Endothelial cell of umbilical vein (primary cell): ENCODE data around the gene TTF1. TPM values are rescaled to one million over a fixed set of nuclear protein-coding genes. Genes with fewer than 3 reads are reported as not detected.
A peak's percentile ranks its signal among the peaks of the same experiment; 100 is the strongest.

Experiments used
- BruUV-seq: library from RNA; stranded (reverse); fragments of 400-500 nt; replicated peaks from 2 replicates; lab custom pipeline; 2021; lab: Mats Ljungman, UMichigan
- CTCF ChIA-PET: fragments of 300-600, 350-600 bp; sonication (Branson Sonifier 250); formaldehyde crosslinking; loops from one replicate; lab custom pipeline; 2021; ENCODE audit warnings: antibody characterized with exemption, inconsistent platforms; lab: Charles Lee
- POLR2A ChIA-PET: fragments of 300-600, 350-600 bp; sonication (Branson Sonifier 250); formaldehyde crosslinking; loops from one replicate; lab custom pipeline; 2021; ENCODE audit warnings: antibody characterized with exemption, inconsistent platforms; lab: Charles Lee
- DNase-seq: peaks from one replicate; pipeline ENCODE4 v3.0.0-alpha.2; 2011; ENCODE audit warnings: low read depth, low spot score
- FAIRE-seq: peaks from 2 replicates; lab custom pipeline; 2011; peaks lifted over from hg19 to GRCh38; lab: Jason Lieb, UNC
- H2AFZ ChIP-seq: 2 replicates; pipeline ENCODE4 v1.6.0; 2012; ENCODE audit warnings: low read depth, low read length, control low read depth, inconsistent platforms
- H3K27ac ChIP-seq: 2 replicates; pipeline ENCODE4 v1.5.1; 2011; ENCODE audit warnings: low read depth, mild to moderate bottlenecking, control low read depth, low read length, moderate library complexity; ENCODE audit not compliant: insufficient read depth
- H3K27me3 ChIP-seq, 2 experiments: 2 replicates each; pipeline versions ENCODE4 v1.6.0 to v1.6.1; 2011; ENCODE audit warnings: low read length in 2 of 2, mixed read lengths in 1 of 2; ENCODE audit not compliant: control insufficient read depth in 2 of 2, insufficient read depth in 2 of 2
- H3K36me3 ChIP-seq, 2 experiments: 2 replicates in 1 of 2; 3 replicates in 1 of 2; pipeline ENCODE4 v1.5.1; 2011; ENCODE audit warnings: low read length in 2 of 2, mild to moderate bottlenecking in 1 of 2, moderate library complexity in 1 of 2; ENCODE audit not compliant: control insufficient read depth in 2 of 2, insufficient read depth in 2 of 2; ENCODE audit errors: extremely low read depth in 1 of 2
- H3K4me1 ChIP-seq: 3 replicates; pipeline ENCODE4 v1.5.1; 2011; ENCODE audit warnings: mild to moderate bottlenecking, low read length; ENCODE audit not compliant: control insufficient read depth, insufficient read depth; ENCODE audit errors: extremely low read depth
- H3K4me2 ChIP-seq: 2 replicates; pipeline ENCODE4 v1.6.1; 2011; ENCODE audit warnings: low read length, control low read depth, mixed read lengths; ENCODE audit not compliant: insufficient read depth
- H3K4me3 ChIP-seq, 3 experiments: fragments of 200-600 bp in 1 of 3; sonication (generic), shearing (Covaris generic) in 1 of 3; replicated peaks in 1 of 3; 2 replicates each; pipeline ENCODE4 v1.5.1; 2011 to 2016; ENCODE audit warnings: control low read depth in 3 of 3, low read length in 3 of 3, mild to moderate bottlenecking in 2 of 3, inconsistent platforms in 1 of 3, low read depth in 1 of 3, moderate library complexity in 1 of 3; ENCODE audit not compliant: insufficient read depth in 1 of 3
- H3K79me2 ChIP-seq: 2 replicates; pipeline ENCODE4 v1.6.0; 2012; ENCODE audit warnings: low read length, inconsistent platforms; ENCODE audit not compliant: control insufficient read depth, insufficient read depth
- H3K9ac ChIP-seq: replicated peaks from 2 replicates; pipeline ENCODE3; 2011; ENCODE audit warnings: low read length, control low read depth; ENCODE audit not compliant: insufficient read depth; ENCODE audit errors: extremely low read depth
- H3K9me1 ChIP-seq: replicated peaks from 3 replicates; pipeline ENCODE4 v1.6.0; 2011; ENCODE audit warnings: mild to moderate bottlenecking, low read length; ENCODE audit not compliant: control insufficient read depth, insufficient read depth; ENCODE audit errors: extremely low read depth
- H3K9me3 ChIP-seq: replicated peaks from 2 replicates; pipeline ENCODE4 v1.5.1; 2012; ENCODE audit warnings: low read length, inconsistent platforms; ENCODE audit not compliant: control insufficient read depth, insufficient read depth
- H4K20me1 ChIP-seq: replicated peaks from 2 replicates; pipeline ENCODE3; 2011; ENCODE audit warnings: mild to moderate bottlenecking, low read length; ENCODE audit not compliant: control insufficient read depth, insufficient read depth; ENCODE audit errors: extremely low read depth
- CTCF ChIP-seq, 2 donors: IDR thresholded peaks; 1 replicate in 1 of 2; 2 replicates in 1 of 2; pipeline ENCODE4 v1.5.1; 2011; ENCODE audit warnings: low read length in 2 of 2, mild to moderate bottlenecking in 2 of 2, moderate library complexity in 2 of 2, control low read depth in 1 of 2, inconsistent platforms in 1 of 2, low read depth in 1 of 2; ENCODE audit not compliant: insufficient read depth in 1 of 2; ENCODE audit errors: extremely low read depth in 1 of 2
- EZH2 ChIP-seq: IDR thresholded peaks from 2 replicates; pipeline ENCODE4 v1.6.1; 2012; ENCODE audit warnings: borderline replicate concordance, low read depth, mild to moderate bottlenecking, moderate library complexity, low read length, inconsistent platforms; ENCODE audit not compliant: severe bottlenecking
- FOS ChIP-seq: IDR thresholded peaks from 2 replicates; pipeline ENCODE4 v1.6.1; 2011; ENCODE audit warnings: mild to moderate bottlenecking, low read length, moderate library complexity, borderline replicate concordance; ENCODE audit not compliant: insufficient read depth
- GATA2 ChIP-seq: IDR thresholded peaks from 2 replicates; pipeline ENCODE4 v1.7.0; 2011; ENCODE audit warnings: low read depth, mild to moderate bottlenecking, moderate library complexity, mixed read lengths, low read length; ENCODE audit not compliant: insufficient read length, insufficient read depth
- JUN ChIP-seq: IDR thresholded peaks from 2 replicates; pipeline ENCODE4 v1.6.1; 2011; ENCODE audit warnings: borderline replicate concordance, low read depth; ENCODE audit not compliant: insufficient read length, insufficient read depth
- MAX ChIP-seq: IDR thresholded peaks from 2 replicates; pipeline ENCODE4 v1.6.1; 2011; ENCODE audit not compliant: insufficient read depth, insufficient read length
- MYC ChIP-seq: IDR thresholded peaks from one replicate; pipeline ENCODE4 v1.6.1; 2011; ENCODE audit warnings: mild to moderate bottlenecking, low read depth, low read length
- POLR2A ChIP-seq: IDR thresholded peaks from 2 replicates; pipeline ENCODE4 v1.6.1; 2012; ENCODE audit warnings: low read depth, mild to moderate bottlenecking, control low read depth, low read length
- POLR2AphosphoS5 ChIP-seq: IDR thresholded peaks from 2 replicates; pipeline ENCODE4 v1.6.1; 2012; ENCODE audit warnings: low read depth, mild to moderate bottlenecking, control low read depth, low read length, moderate library complexity; ENCODE audit not compliant: insufficient read depth
- dilution Hi-C: fragments of 300-500 bp; cut with MboI; formaldehyde crosslinking; loops from one replicate; pipeline ENCODE4 v1.15.0; 2019; ENCODE audit warnings: low sequenced_read_pairs; ENCODE audit not compliant: extremely low pct_ligation_motif_present
- intact Hi-C: fragments of 100-400 bp; cut with micrococcal nuclease; formaldehyde crosslinking; loops from one replicate; pipeline ENCODE4 v1.10.0; 2022
- polyA plus RNA-seq, 4 experiments: library from polyadenylated mRNA; depleted of rRNA in 3 of 4; stranded (reverse) in 3 of 4; unstranded in 1 of 4; fragments of >200 nt; gene quantifications; 2 replicates each; pipeline versions ENCODE4 v1.2.1 to v1.2.3, GENCODE V29; 2011 to 2012; ENCODE audit warnings: missing spikeins in 1 of 4
- total RNA-seq: library from RNA; stranded (reverse); gene quantifications from 2 replicates; pipeline ENCODE4 v1.2.3, GENCODE V29; 2021

The TTF1 gene
- total and polyA plus RNA-seq, 2 donors (not counting 3 experiments of a cell fraction or from before 2014, with no cell fraction given): 4.9 to 12.0 TPM

- no peaks in the 10 kb centered on the region for H3K9me1 ChIP-seq
- DNase-seq (no peak), FAIRE-seq (no peak)
- no peak overlapping the region for H3K9ac ChIP-seq
- TSS peak; percentile 8 for BruUV-seq
- H3K27ac ChIP-seq: no peak overlapping the region
- dilution Hi-C loops: no loop called here
- peaks cover 4% of the 10 kb centered on the region for H3K79me2 ChIP-seq
- H3K9me3 ChIP-seq: no peaks in the 10 kb centered on the region
- no peaks in the 10 kb centered on the region for H3K27me3 ChIP-seq
- H4K20me1 ChIP-seq: no peaks in the 10 kb centered on the region
- ChIA-PET POLR2A (no interaction called here), CTCF (no interaction called here)
- H3K4me1 ChIP-seq: peaks cover 1% of the 10 kb centered on the region
- TF ChIP-seq FOS: no peak
- TF ChIP-seq MAX: no peak
- no peak for TF ChIP-seq CTCF (IDR thresholded peaks at IDR 0.05; ENCODE audit: extremely low read depth in 1 of 2, insufficient read depth in 1 of 2, low read depth in 1 of 2, low read length in 2 of 2)
- no peak for TF ChIP-seq MYC
- no peak for TF ChIP-seq EZH2
- no peak for TF ChIP-seq JUN
- no peak for TF ChIP-seq GATA2
- no peak for TF ChIP-seq POLR2AphosphoS5
- TF ChIP-seq POLR2A: no peak
- H2AFZ ChIP-seq: no peak overlapping the region
- H3K4me3 ChIP-seq: no peak overlapping the region
- H3K36me3 ChIP-seq: peaks cover 21 to 35% of the 10 kb centered on the region in 2 experiments
- intact Hi-C loops: no loop called here
- H3K4me2 ChIP-seq: no peak overlapping the region
These were observed 78.1 kb downstream of the TTF1 start for GRCh38 chr9:132328580-132328979.
